Mucosa of stomach (tissue), 1 donor: Measurements from ENCODE around the gene VWA7.

Experiments used
- H3K27me3 ChIP-seq: one replicate; pipeline ENCODE4 v1.7.0; 2013; ENCODE audit warnings: mild to moderate bottlenecking, low read length; ENCODE audit not compliant: control insufficient read depth, insufficient read depth
- H3K36me3 ChIP-seq: one replicate; pipeline ENCODE4 v1.7.0; 2013; ENCODE audit warnings: low read length; ENCODE audit not compliant: control insufficient read depth, insufficient read depth
- H3K4me1 ChIP-seq: one replicate; pipeline ENCODE4 v1.7.0; 2013; ENCODE audit warnings: mild to moderate bottlenecking, low read length; ENCODE audit not compliant: control insufficient read depth, insufficient read depth
- H3K4me3 ChIP-seq: one replicate; pipeline ENCODE4 v1.7.0; 2013; ENCODE audit warnings: low read length
- H3K9ac ChIP-seq: one replicate; pipeline ENCODE4 v1.7.0; 2013; ENCODE audit warnings: mild to moderate bottlenecking, low read length, moderate library complexity
- H3K9me3 ChIP-seq: one replicate; pipeline ENCODE4 v1.7.0; 2013; ENCODE audit warnings: mild to moderate bottlenecking, low read length, moderate library complexity; ENCODE audit not compliant: control insufficient read depth
- donor health status: Pancreatic carcinoma.

Gene VWA7

GRCh38 chr6:31758281-31758680, 18.8 kb downstream of the VWA7 start:
- H3K36me3 ChIP-seq, result no peaks in the 10 kb centered on the region

GRCh38 chr6:31752739-31753319, 24.3 kb downstream of the VWA7 start:
- Histone ChIP-seq H3K4me1 (no peaks in the 10 kb centered on the region), H3K9ac (no peak overlapping the region), H3K4me3 (no peak overlapping the region), H3K36me3 (no peaks in the 10 kb centered on the region), H3K9me3 (no peaks in the 10 kb centered on the region), H3K27me3 (no peaks in the 10 kb centered on the region)

More at GRCh38 chr6:31758281-31758680, 18.8 kb downstream of the VWA7 start:
- Histone ChIP-seq H3K4me1 (peaks cover 13% of the 10 kb centered on the region), H3K27me3 (no peaks in the 10 kb centered on the region), H3K9ac (no peak overlapping the region), H3K4me3 (no peak overlapping the region), H3K9me3 (no peaks in the 10 kb centered on the region)

GRCh38 chr6:31750411-31751022, 26.6 kb downstream of the VWA7 start:
- Histone ChIP-seq H3K9ac (no peak overlapping the region), H3K4me3 (no peak overlapping the region), H3K36me3 (no peaks in the 10 kb centered on the region), H3K4me1 (no peaks in the 10 kb centered on the region), H3K9me3 (no peaks in the 10 kb centered on the region), H3K27me3 (no peaks in the 10 kb centered on the region)

GRCh38 chr6:31749301-31750036, 27.7 kb downstream of the VWA7 start:
- Histone ChIP-seq H3K36me3 (no peaks in the 10 kb centered on the region), H3K27me3 (no peaks in the 10 kb centered on the region), H3K9me3 (no peaks in the 10 kb centered on the region), H3K4me1 (no peaks in the 10 kb centered on the region), H3K9ac (no peak overlapping the region), H3K4me3 (no peak overlapping the region)

- Histone ChIP-seq H3K9me3 (no peaks in the 10 kb centered on the region), H3K4me3 (no peak overlapping the region), H3K4me1 (peaks cover 8% of the 10 kb centered on the region), H3K9ac (no peak overlapping the region), H3K27me3 (no peaks in the 10 kb centered on the region), H3K36me3 (no peaks in the 10 kb centered on the region)
Observed at GRCh38 chr6:31744422-31744821, 32.7 kb downstream of the VWA7 start.

GRCh38 chr6:31742894-31743293, 34.2 kb downstream of the VWA7 start:
- Histone ChIP-seq H3K9me3 (no peaks in the 10 kb centered on the region), H3K36me3 (no peaks in the 10 kb centered on the region), H3K4me3 (no peak overlapping the region), H3K4me1 (peaks cover 21% of the 10 kb centered on the region), H3K9ac (no peak overlapping the region), H3K27me3 (no peaks in the 10 kb centered on the region)

- no peak overlapping the region for H3K9ac ChIP-seq
- H3K9me3 ChIP-seq, result no peaks in the 10 kb centered on the region
- no peak overlapping the region for H3K4me3 ChIP-seq
- H3K27me3 ChIP-seq, result no peaks in the 10 kb centered on the region
- no peaks in the 10 kb centered on the region for H3K36me3 ChIP-seq
- H3K4me1 ChIP-seq, result peaks cover 31% of the 10 kb centered on the region
Observed at GRCh38 chr6:31741815-31742214, 35.3 kb downstream of the VWA7 start.

- Histone ChIP-seq H3K9ac (peak overlapping the region; percentile 78), H3K36me3 (no peaks in the 10 kb centered on the region), H3K27me3 (no peaks in the 10 kb centered on the region), H3K4me1 (peaks cover 35% of the 10 kb centered on the region), H3K4me3 (peak overlapping the region; percentile 57), H3K9me3 (no peaks in the 10 kb centered on the region)
Observed at GRCh38 chr6:31740397-31741223, 36.5 kb downstream of the VWA7 start.

GRCh38 chr6:31739639-31740396, 37.3 kb downstream of the VWA7 start, which contains the start of gene MSH5:
TSS of gene MSH5 (plus strand) at chr6:31740005. CDS start at chr6:31740467, 462 bp downstream.
- no peaks in the 10 kb centered on the region for H3K9me3 ChIP-seq
- H3K9ac ChIP-seq, result peak within 1 kb of the TSS; percentile 96
- H3K27me3 ChIP-seq, result no peaks in the 10 kb centered on the region
- no peaks in the 10 kb centered on the region for H3K36me3 ChIP-seq
- peaks cover 35% of the 10 kb centered on the region for H3K4me1 ChIP-seq
- peak within 1 kb of the TSS; percentile 57 for H3K4me3 ChIP-seq

GRCh38 chr6:31737991-31738979, 38.8 kb downstream of the VWA7 start:
- H3K9ac ChIP-seq, result peak overlapping the region; percentile 96
- H3K4me1 ChIP-seq, result peaks cover 50% of the 10 kb centered on the region

More at GRCh38 chr6:31737991-31738979, 38.8 kb downstream of the VWA7 start:
- Histone ChIP-seq H3K4me3 (peak overlapping the region; percentile 1), H3K27me3 (no peaks in the 10 kb centered on the region), H3K36me3 (peaks cover 7% of the 10 kb centered on the region), H3K9me3 (no peaks in the 10 kb centered on the region)
